HCT116 (cell line): ENCODE results near the gene SLC10A7. TPM values are rescaled to one million over a fixed set of nuclear protein-coding genes. Genes with fewer than 3 reads are reported as not detected.
A peak's percentile ranks its signal among the peaks of the same experiment; 100 is the strongest.

ENCODE experiments used
- ATAC-seq: fragments of 200-7000 bp; cut with Tn5 transposase; 2 replicates; pipeline ENCODE4 v1.9.1; 2020; ENCODE audit warnings: mild to moderate bottlenecking, moderate library complexity
- BruUV-seq: library from RNA; stranded (reverse); fragments of 400-500 nt; replicated peaks from 2 replicates; lab custom pipeline; 2021; lab: Mats Ljungman, UMichigan
- CTCF ChIA-PET: fragments of 300-600 bp; sonication (Branson Sonifier 250); formaldehyde crosslinking; loops from one replicate; lab custom pipeline; 2021; ENCODE audit warnings: antibody characterized with exemption; lab: Charles Lee
- POLR2A ChIA-PET: fragments of 300-600, 350-600 bp; sonication (Branson Sonifier 250); formaldehyde crosslinking; loops from one replicate; lab custom pipeline; 2021; ENCODE audit warnings: antibody characterized with exemption; lab: Charles Lee
- RAD21 ChIA-PET, 2 experiments: fragments of 300-600 bp; sonication (Branson Sonifier 250); formaldehyde crosslinking; loops; one replicate each; lab custom pipeline; 2023; ENCODE audit warnings: low total read pairs in 2 of 2; ENCODE audit not compliant: uncharacterized antibody in 2 of 2, unreplicated experiment in 2 of 2, low non-redundant PET in 1 of 2; lab: Charles Lee
- DNase-seq: peaks from one replicate; pipeline ENCODE4 v3.0.0-alpha.2; 2010; ENCODE audit warnings: low read depth, low spot score
- H2AFZ ChIP-seq: fragments of 200-600 bp; shearing (Covaris generic), sonication (generic); 2 replicates; pipeline ENCODE4 v1.6.1; 2017; ENCODE audit warnings: low read depth, mixed run types, mixed read lengths, antibody characterized with exemption, low read length; ENCODE audit not compliant: poor library complexity, severe bottlenecking
- H3K27ac ChIP-seq: 2 replicates; pipeline ENCODE4 v1.5.1; 2012; ENCODE audit warnings: low read depth, low read length
- H3K27me3 ChIP-seq: fragments of 200-600 bp; sonication (generic); 2 replicates; pipeline ENCODE4 v1.6.1; 2016; ENCODE audit warnings: mixed run types, low read length, mixed read lengths; ENCODE audit not compliant: insufficient read depth
- H3K36me3 ChIP-seq, 2 experiments: fragments of 200-500 bp in 1 of 2; fragments of 200-600 bp in 1 of 2; sonication (Bioruptor generic) in 1 of 2; sonication (generic) in 1 of 2; 2 replicates each; pipeline versions ENCODE4 v1.5.1 to v1.6.1; 2014 to 2016; ENCODE audit warnings: low read length in 2 of 2, inconsistent platforms in 1 of 2, mixed read lengths in 1 of 2, mixed run types in 1 of 2; ENCODE audit not compliant: insufficient read depth in 2 of 2, control insufficient read depth in 1 of 2
- H3K4me1 ChIP-seq, 2 experiments: fragments of 200-600 bp in 1 of 2; sonication (generic) in 1 of 2; 2 replicates each; pipeline versions ENCODE4 v1.5.1 to v1.6.1; 2012 to 2017; ENCODE audit warnings: low read length in 2 of 2, inconsistent platforms in 1 of 2, mild to moderate bottlenecking in 1 of 2, mixed read lengths in 1 of 2, mixed run types in 1 of 2, moderate library complexity in 1 of 2; ENCODE audit not compliant: insufficient read depth in 2 of 2, control insufficient read depth in 1 of 2
- H3K4me2 ChIP-seq: fragments of 200-600 bp; sonication (generic); 2 replicates; pipeline ENCODE4 v1.6.1; 2017; ENCODE audit warnings: mixed run types, low read length, mixed read lengths
- H3K4me3 ChIP-seq, 2 experiments: fragments of 200-600 bp in 1 of 2; sonication (generic) in 1 of 2; replicated peaks in 1 of 2; 2 replicates each; pipeline ENCODE4 v1.5.1; 2011 to 2016; ENCODE audit warnings: low read length in 2 of 2, control low read depth in 1 of 2, low read depth in 1 of 2, mild to moderate bottlenecking in 1 of 2, mixed read lengths in 1 of 2, mixed run types in 1 of 2
- H3K79me2 ChIP-seq: fragments of 200-600 bp; sonication (generic); 2 replicates; pipeline ENCODE4 v1.6.1; 2017; ENCODE audit warnings: mild to moderate bottlenecking, mixed run types, low read length, moderate library complexity, mixed read lengths; ENCODE audit not compliant: insufficient read depth
- H3K9ac ChIP-seq: fragments of 200-600 bp; sonication (generic); 2 replicates; pipeline ENCODE4 v1.6.1; 2016; ENCODE audit warnings: low read length, mixed read lengths
- H3K9me2 ChIP-seq: fragments of 200-600 bp; sonication (generic), shearing (Covaris generic); 2 replicates; pipeline ENCODE4 v1.6.1; 2017; ENCODE audit warnings: mixed run types, mild to moderate bottlenecking, moderate library complexity; ENCODE audit not compliant: insufficient read depth
- H3K9me3 ChIP-seq, 2 experiments: fragments of 200-500 bp in 1 of 2; fragments of 200-600 bp in 1 of 2; sonication (Bioruptor generic) in 1 of 2; sonication (generic) in 1 of 2; 2 replicates each; pipeline ENCODE4 v1.6.1; 2014 to 2017; ENCODE audit warnings: low read length in 2 of 2, mixed read lengths in 2 of 2, inconsistent platforms in 1 of 2, low read depth in 1 of 2, mild to moderate bottlenecking in 1 of 2, mixed run types in 1 of 2, moderate library complexity in 1 of 2; ENCODE audit not compliant: control insufficient read depth in 1 of 2, insufficient read depth in 1 of 2
- H4K20me1 ChIP-seq: fragments of 200-600 bp; sonication (generic), shearing (Covaris generic); 2 replicates; pipeline ENCODE4 v1.6.1; 2017; ENCODE audit warnings: mixed run types, mild to moderate bottlenecking, moderate library complexity; ENCODE audit not compliant: insufficient read depth
- RAD21 ChIP-seq: IDR thresholded peaks from 2 replicates; pipeline ENCODE4 v1.6.1; 2012; ENCODE audit warnings: low read depth, mild to moderate bottlenecking
- SP1 ChIP-seq: IDR thresholded peaks from 2 replicates; pipeline ENCODE4 v1.6.1; 2012; ENCODE audit warnings: low read depth
- intact Hi-C: fragments of 100-400 bp; cut with micrococcal nuclease; formaldehyde crosslinking; loops from 2 replicates; pipeline ENCODE4 v1.10.0; 2022
- total RNA-seq: library from RNA; stranded (reverse); gene quantifications from one replicate; pipeline ENCODE4 v1.2.1, GENCODE V29; 2021; ENCODE audit not compliant: unreplicated experiment
- TF ChIP-seq, protein P1 (sequence below): IDR thresholded peaks from 2 replicates; pipeline ENCODE4 v1.6.1; 2012
- TF ChIP-seq, protein P2 (sequence below): IDR thresholded peaks from 2 replicates; pipeline ENCODE4 v1.6.1; 2012
- TF ChIP-seq, protein P3 (sequence below): IDR thresholded peaks from 2 replicates; pipeline ENCODE4 v1.6.1; 2011; ENCODE audit warnings: mild to moderate bottlenecking, low read length, moderate library complexity; ENCODE audit not compliant: insufficient replicate concordance; ENCODE audit errors: extremely low read depth
- TF ChIP-seq, protein P4 (sequence below), 3 experiments: fragments of 200-600 bp in 1 of 3; sonication (generic) in 1 of 3; IDR thresholded peaks in 2 of 3; conservative IDR thresholded peaks in 1 of 3; 2 replicates each; pipeline ENCODE4 v1.5.1; 2012 to 2017; ENCODE audit warnings: low read depth in 2 of 3, low read length in 2 of 3, antibody characterized with exemption in 1 of 3, borderline replicate concordance in 1 of 3, control low read depth in 1 of 3, mild to moderate bottlenecking in 1 of 3, mixed read lengths in 1 of 3, mixed run types in 1 of 3, moderate library complexity in 1 of 3; ENCODE audit not compliant: insufficient read depth in 1 of 3

The SLC10A7 gene
- total RNA-seq, 1 experiment from 2014 or later: 5.5 TPM

DNA sequence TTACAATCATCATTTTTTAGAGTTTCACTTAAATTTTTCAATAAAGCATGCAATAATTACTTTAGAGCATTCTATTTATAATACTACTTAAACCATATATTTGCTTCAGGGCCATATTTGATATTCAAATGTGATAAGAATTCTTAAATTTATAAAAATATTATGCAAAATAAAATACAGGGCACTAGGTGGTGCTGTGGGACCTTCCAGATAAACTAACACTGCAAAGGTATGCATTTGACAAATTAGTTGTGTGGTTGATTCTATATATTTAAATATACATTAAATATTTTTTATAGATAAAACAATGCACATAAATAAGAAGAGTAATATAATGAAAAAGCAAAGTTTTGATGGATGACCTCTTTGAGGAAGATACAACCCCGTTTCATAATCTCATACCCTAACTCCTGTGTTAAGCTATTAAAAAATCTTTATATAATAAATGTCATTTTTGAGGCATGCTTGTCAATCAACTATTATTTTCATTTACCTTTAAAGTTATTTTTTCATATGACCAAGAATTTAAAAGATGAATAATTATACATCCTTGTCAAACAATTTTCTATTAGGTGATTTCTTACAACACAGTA lies 179.0 kb downstream of the SLC10A7 start:
- TF ChIP-seq, protein P1, sequence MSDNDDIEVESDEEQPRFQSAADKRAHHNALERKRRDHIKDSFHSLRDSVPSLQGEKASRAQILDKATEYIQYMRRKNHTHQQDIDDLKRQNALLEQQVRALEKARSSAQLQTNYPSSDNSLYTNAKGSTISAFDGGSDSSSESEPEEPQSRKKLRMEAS: no peak
- TF ChIP-seq, protein P2, sequence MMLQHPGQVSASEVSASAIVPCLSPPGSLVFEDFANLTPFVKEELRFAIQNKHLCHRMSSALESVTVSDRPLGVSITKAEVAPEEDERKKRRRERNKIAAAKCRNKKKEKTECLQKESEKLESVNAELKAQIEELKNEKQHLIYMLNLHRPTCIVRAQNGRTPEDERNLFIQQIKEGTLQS: no peak
- TF ChIP-seq, protein P3, sequence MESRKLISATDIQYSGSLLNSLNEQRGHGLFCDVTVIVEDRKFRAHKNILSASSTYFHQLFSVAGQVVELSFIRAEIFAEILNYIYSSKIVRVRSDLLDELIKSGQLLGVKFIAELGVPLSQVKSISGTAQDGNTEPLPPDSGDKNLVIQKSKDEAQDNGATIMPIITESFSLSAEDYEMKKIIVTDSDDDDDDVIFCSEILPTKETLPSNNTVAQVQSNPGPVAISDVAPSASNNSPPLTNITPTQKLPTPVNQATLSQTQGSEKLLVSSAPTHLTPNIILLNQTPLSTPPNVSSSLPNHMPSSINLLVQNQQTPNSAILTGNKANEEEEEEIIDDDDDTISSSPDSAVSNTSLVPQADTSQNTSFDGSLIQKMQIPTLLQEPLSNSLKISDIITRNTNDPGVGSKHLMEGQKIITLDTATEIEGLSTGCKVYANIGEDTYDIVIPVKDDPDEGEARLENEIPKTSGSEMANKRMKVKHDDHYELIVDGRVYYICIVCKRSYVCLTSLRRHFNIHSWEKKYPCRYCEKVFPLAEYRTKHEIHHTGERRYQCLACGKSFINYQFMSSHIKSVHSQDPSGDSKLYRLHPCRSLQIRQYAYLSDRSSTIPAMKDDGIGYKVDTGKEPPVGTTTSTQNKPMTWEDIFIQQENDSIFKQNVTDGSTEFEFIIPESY: no peak
- no peak for TF ChIP-seq SP1
- TF ChIP-seq RAD21: peak; percentile 74
- TF ChIP-seq, protein P4, sequence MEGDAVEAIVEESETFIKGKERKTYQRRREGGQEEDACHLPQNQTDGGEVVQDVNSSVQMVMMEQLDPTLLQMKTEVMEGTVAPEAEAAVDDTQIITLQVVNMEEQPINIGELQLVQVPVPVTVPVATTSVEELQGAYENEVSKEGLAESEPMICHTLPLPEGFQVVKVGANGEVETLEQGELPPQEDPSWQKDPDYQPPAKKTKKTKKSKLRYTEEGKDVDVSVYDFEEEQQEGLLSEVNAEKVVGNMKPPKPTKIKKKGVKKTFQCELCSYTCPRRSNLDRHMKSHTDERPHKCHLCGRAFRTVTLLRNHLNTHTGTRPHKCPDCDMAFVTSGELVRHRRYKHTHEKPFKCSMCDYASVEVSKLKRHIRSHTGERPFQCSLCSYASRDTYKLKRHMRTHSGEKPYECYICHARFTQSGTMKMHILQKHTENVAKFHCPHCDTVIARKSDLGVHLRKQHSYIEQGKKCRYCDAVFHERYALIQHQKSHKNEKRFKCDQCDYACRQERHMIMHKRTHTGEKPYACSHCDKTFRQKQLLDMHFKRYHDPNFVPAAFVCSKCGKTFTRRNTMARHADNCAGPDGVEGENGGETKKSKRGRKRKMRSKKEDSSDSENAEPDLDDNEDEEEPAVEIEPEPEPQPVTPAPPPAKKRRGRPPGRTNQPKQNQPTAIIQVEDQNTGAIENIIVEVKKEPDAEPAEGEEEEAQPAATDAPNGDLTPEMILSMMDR (IDR thresholded peaks at IDR 0.05 in 2 of 3, conservative IDR thresholded peaks at IDR 0.05 in 1 of 3; ENCODE audit: borderline replicate concordance in 1 of 3, insufficient read depth in 1 of 3, low read depth in 2 of 3, low read length in 2 of 3): peak; percentile 34 to 64 (median 46); a peak in 3 of 6 replicates
- H3K4me1 ChIP-seq: no peaks in the 10 kb centered on the region
- H3K27me3 ChIP-seq: no peaks in the 10 kb centered on the region
- ChIA-PET CTCF (interaction anchor here (0.9 to 3.5 kb wide), 5 partner anchors 563 to 754 kb away, joined by 3 to 29 read pairs (median 7); no protein-coding TSS in a partner anchor), POLR2A (no interaction called here), RAD21 (interaction anchor here in 1 of 2 experiments (1.2 kb wide), 1 partner anchor 754 kb away, joined by 3 read pairs; no protein-coding TSS in a partner anchor)
- no peak overlapping the region for H3K9ac ChIP-seq
- no peaks in the 10 kb centered on the region for H3K9me3 ChIP-seq
- H3K27ac ChIP-seq: no peak overlapping the region
- no peak overlapping the region for H2AFZ ChIP-seq
- H3K9me2 ChIP-seq: no peaks in the 10 kb centered on the region
- H4K20me1 ChIP-seq: no peaks in the 10 kb centered on the region
- no peak overlapping the region for H3K4me3 ChIP-seq
- intact Hi-C loops: loop anchor here (1.0 to 10.0 kb wide), 5 partner anchors 180 to 1252 kb away; partner anchors contain the start of gene SLC10A7
- no peaks in the 10 kb centered on the region for H3K36me3 ChIP-seq
- ATAC-seq (no peak), DNase-seq (no peak)
- H3K79me2 ChIP-seq: no peaks in the 10 kb centered on the region
- no TSS peak for BruUV-seq
- H3K4me2 ChIP-seq: no peak overlapping the region
